HepG2 (cell line): Measurements from ENCODE around the gene SFXN5. TPM values are rescaled to one million over a fixed set of nuclear protein-coding genes. Genes with fewer than 3 reads are reported as not detected.

Experiments
- CCAR2 ChIP-seq: fragments of 200-400 bp; formaldehyde crosslinking; optimal IDR thresholded peaks from 2 replicates; pipeline ENCODE3; 2018; ENCODE audit warnings: low read depth, mild to moderate bottlenecking, low read length, moderate library complexity
- E2F2 ChIP-seq: sonication (generic); formaldehyde crosslinking; IDR thresholded peaks from 2 replicates; pipeline ENCODE4 v1.4.0; 2020; ENCODE audit warnings: missing genetic modification reagents, borderline replicate concordance
- ERF ChIP-seq: IDR thresholded peaks from 2 replicates; pipeline ENCODE4 v1.6.1; 2018; ENCODE audit warnings: missing biosample characterization, missing genetic modification reagents
- FOXA1 ChIP-seq, 2 experiments: fragments of 450-650 bp in 1 of 2; sonication (generic) in 1 of 2; formaldehyde crosslinking in 1 of 2; IDR thresholded peaks; 2 replicates each; pipeline versions ENCODE4 v1.4.0 to v1.6.1; 2016 to 2020; ENCODE audit warnings: missing genetic modification reagents in 1 of 2
- GPN1 ChIP-seq: sonication (generic); formaldehyde crosslinking; IDR thresholded peaks from 2 replicates; pipeline ENCODE4 v1.5.1; 2020; ENCODE audit warnings: missing genetic modification reagents, borderline replicate concordance
- HCFC1 ChIP-seq: fragments of 150-350 bp; IDR thresholded peaks from 2 replicates; pipeline ENCODE4 v1.6.1; 2014; ENCODE audit warnings: low read depth, low read length
- HNF1B ChIP-seq: sonication (generic); formaldehyde crosslinking; IDR thresholded peaks from 2 replicates; pipeline ENCODE4 v1.5.1; 2020; ENCODE audit warnings: mild to moderate bottlenecking, moderate library complexity, missing genetic modification reagents
- KDM5B ChIP-seq: sonication (generic); formaldehyde crosslinking; IDR thresholded peaks from 2 replicates; pipeline ENCODE4 v1.4.0; 2020; ENCODE audit warnings: missing genetic modification reagents, mild to moderate bottlenecking, borderline replicate concordance
- RORA ChIP-seq: sonication (generic); formaldehyde crosslinking; IDR thresholded peaks from 2 replicates; pipeline ENCODE4 v1.5.0; 2020; ENCODE audit warnings: mild to moderate bottlenecking, missing genetic modification reagents, moderate library complexity
- SRSF1 ChIP-seq: fragments of 200-400 bp; formaldehyde crosslinking; optimal IDR thresholded peaks from 2 replicates; pipeline ENCODE3; 2017; ENCODE audit warnings: mild to moderate bottlenecking, low read depth, low read length, moderate library complexity
- TGIF2 ChIP-seq: IDR thresholded peaks from 2 replicates; pipeline ENCODE4 v1.6.1; 2016; ENCODE audit warnings: control low read depth, missing compliant biosample characterization
- UBTF ChIP-seq: sonication (generic); formaldehyde crosslinking; IDR thresholded peaks from 2 replicates; pipeline ENCODE4 v1.4.0; 2020; ENCODE audit warnings: mild to moderate bottlenecking, missing genetic modification reagents
- ZFP37 ChIP-seq: sonication (generic); formaldehyde crosslinking; IDR thresholded peaks from 2 replicates; pipeline ENCODE4 v1.4.0; 2020; ENCODE audit warnings: missing genetic modification reagents, borderline replicate concordance
- ZNF160 ChIP-seq: sonication (generic); formaldehyde crosslinking; IDR thresholded peaks from 2 replicates; pipeline ENCODE4 v1.8.0; 2022; ENCODE audit warnings: mild to moderate bottlenecking, inconsistent platforms, missing genetic modification reagents
- ZNF337 ChIP-seq: sonication (generic); formaldehyde crosslinking; IDR thresholded peaks from 2 replicates; pipeline ENCODE4 v1.5.1; 2020; ENCODE audit warnings: missing genetic modification reagents, low read depth, mild to moderate bottlenecking, borderline replicate concordance
- ZNF552 ChIP-seq: sonication (generic); formaldehyde crosslinking; IDR thresholded peaks from 2 replicates; pipeline ENCODE4 v1.9.0; 2022; ENCODE audit warnings: missing genetic modification reagents, mild to moderate bottlenecking, borderline replicate concordance
- polyA plus RNA-seq, 8 experiments: library from polyadenylated mRNA; depleted of rRNA in 3 of 8; stranded (reverse) in 7 of 8; unstranded in 1 of 8; fragments of >200 nt; fragmentation: Illumina TruSeq in 4 of 8; extraction: Trizol in 4 of 8; gene quantifications; 2 replicates each; pipeline versions ENCODE4 v1.2.1 to v1.2.3, GENCODE V29; 2011 to 2016; ENCODE audit warnings: low read depth in 4 of 8, missing spikeins in 1 of 8, mixed read lengths in 1 of 8; ENCODE audit not compliant: insufficient read depth in 1 of 8
- total RNA-seq, 5 experiments: library from RNA; depleted of rRNA; stranded (reverse); fragments of >200 nt; fragmentation: Illumina TruSeq; extraction: Trizol; gene quantifications; 2 replicates each; pipeline ENCODE4 v1.2.3, GENCODE V29; 2016; ENCODE audit warnings: low read depth in 1 of 5
- TF ChIP-seq, protein P1 (sequence below): sonication (generic); formaldehyde crosslinking; IDR thresholded peaks from 2 replicates; pipeline ENCODE4 v1.4.0; 2020; ENCODE audit warnings: missing genetic modification reagents
- TF ChIP-seq, protein P2 (sequence below): sonication (generic); formaldehyde crosslinking; IDR thresholded peaks from 2 replicates; pipeline ENCODE4 v1.8.0; 2022; ENCODE audit warnings: missing genetic modification reagents, mild to moderate bottlenecking, inconsistent platforms, borderline replicate concordance
- TF ChIP-seq, protein P3 (sequence below): sonication (generic); formaldehyde crosslinking; IDR thresholded peaks from 2 replicates; pipeline ENCODE4 v1.5.0; 2020; ENCODE audit warnings: missing genetic modification reagents

SFXN5 gene
- total and polyA plus RNA-seq, 2 of the 13 experiments (the other 11 are each of a cell fraction or from before 2014, with no cell fraction given) = 34.9 to 37.4 TPM

GRCh38 chr2:73070643-73071359, 711 bp downstream of the SFXN5 start (continued):
- TF ChIP-seq UBTF (CRISPR knock-in tag) = peak; percentile 84
- TF ChIP-seq HCFC1 = no peak; the same call in 1 of the 2 replicates
- TF ChIP-seq ZNF337 (CRISPR knock-in tag) = peak; percentile 60; the same call in 1 of the 2 replicates
- TF ChIP-seq, protein P1, sequence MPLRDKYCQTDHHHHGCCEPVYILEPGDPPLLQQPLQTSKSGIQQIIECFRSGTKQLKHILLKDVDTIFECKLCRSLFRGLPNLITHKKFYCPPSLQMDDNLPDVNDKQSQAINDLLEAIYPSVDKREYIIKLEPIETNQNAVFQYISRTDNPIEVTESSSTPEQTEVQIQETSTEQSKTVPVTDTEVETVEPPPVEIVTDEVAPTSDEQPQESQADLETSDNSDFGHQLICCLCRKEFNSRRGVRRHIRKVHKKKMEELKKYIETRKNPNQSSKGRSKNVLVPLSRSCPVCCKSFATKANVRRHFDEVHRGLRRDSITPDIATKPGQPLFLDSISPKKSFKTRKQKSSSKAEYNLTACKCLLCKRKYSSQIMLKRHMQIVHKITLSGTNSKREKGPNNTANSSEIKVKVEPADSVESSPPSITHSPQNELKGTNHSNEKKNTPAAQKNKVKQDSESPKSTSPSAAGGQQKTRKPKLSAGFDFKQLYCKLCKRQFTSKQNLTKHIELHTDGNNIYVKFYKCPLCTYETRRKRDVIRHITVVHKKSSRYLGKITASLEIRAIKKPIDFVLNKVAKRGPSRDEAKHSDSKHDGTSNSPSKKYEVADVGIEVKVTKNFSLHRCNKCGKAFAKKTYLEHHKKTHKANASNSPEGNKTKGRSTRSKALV = peak; percentile 82; the same call in 1 of the 2 replicates
- no peak for TF ChIP-seq E2F2 (CRISPR knock-in tag)
- TF ChIP-seq ZFP37 (CRISPR knock-in tag) = no peak; the same call in 1 of the 2 replicates
- TF ChIP-seq, protein P2, sequence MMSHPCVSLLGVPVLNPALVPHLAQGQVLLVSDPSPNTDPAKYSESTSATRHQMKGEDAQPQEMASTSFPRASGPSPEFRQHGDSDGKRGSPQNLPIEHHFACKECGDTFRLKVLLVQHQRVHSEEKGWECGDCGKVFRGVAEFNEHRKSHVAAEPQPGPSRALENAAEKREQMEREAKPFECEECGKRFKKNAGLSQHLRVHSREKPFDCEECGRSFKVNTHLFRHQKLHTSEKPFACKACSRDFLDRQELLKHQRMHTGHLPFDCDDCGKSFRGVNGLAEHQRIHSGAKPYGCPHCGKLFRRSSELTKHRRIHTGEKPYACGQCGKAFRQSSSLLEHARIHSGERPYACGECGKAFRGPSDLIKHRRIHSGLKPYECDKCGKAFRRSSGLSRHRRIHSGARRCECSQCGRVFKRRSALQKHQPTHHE = peak; percentile 81; the same call in 1 of the 2 replicates
- no peak for TF ChIP-seq CCAR2
- peak; percentile 43 for TF ChIP-seq KDM5B (CRISPR knock-in tag)
- no peak for TF ChIP-seq RORA
- peak; percentile 58; the same call in 1 of the 2 replicates for TF ChIP-seq ZNF552 (CRISPR knock-in tag)
- TF ChIP-seq HNF1B (CRISPR knock-in tag) = no peak
- no peak for TF ChIP-seq GPN1 (CRISPR knock-in tag)
- TF ChIP-seq, protein P3, sequence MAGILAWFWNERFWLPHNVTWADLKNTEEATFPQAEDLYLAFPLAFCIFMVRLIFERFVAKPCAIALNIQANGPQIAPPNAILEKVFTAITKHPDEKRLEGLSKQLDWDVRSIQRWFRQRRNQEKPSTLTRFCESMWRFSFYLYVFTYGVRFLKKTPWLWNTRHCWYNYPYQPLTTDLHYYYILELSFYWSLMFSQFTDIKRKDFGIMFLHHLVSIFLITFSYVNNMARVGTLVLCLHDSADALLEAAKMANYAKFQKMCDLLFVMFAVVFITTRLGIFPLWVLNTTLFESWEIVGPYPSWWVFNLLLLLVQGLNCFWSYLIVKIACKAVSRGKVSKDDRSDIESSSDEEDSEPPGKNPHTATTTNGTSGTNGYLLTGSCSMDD = no peak
- no peak for TF ChIP-seq SRSF1
- TF ChIP-seq TGIF2 (CRISPR knock-in tag) = no peak
- TF ChIP-seq ERF (CRISPR knock-in tag) = peak; percentile 8; the same call in 1 of the 2 replicates
- no peak for TF ChIP-seq FOXA1 (IDR thresholded peaks at IDR 0.05)
- no peak for TF ChIP-seq FOXA1 (CRISPR knock-in tag; IDR thresholded peaks at IDR 0.05)
- peak; percentile 77; the same call in 1 of the 2 replicates for TF ChIP-seq ZNF160 (CRISPR knock-in tag)
